HepG2 (cell line): ENCODE measurements around the gene PLEKHA8. TPM values are rescaled to one million over a fixed set of nuclear protein-coding genes. Genes with fewer than 3 reads are reported as not detected.
A peak's percentile ranks its signal among the peaks of the same experiment; 100 is the strongest.

Experiments used
- AFF4 ChIP-seq: sonication (generic); formaldehyde crosslinking; IDR thresholded peaks from 2 replicates; pipeline ENCODE4 v1.4.0; 2020; ENCODE audit warnings: missing genetic modification reagents
- FOXA1 ChIP-seq, 2 experiments: fragments of 450-650 bp in 1 of 2; sonication (generic) in 1 of 2; formaldehyde crosslinking in 1 of 2; IDR thresholded peaks; 2 replicates each; pipeline versions ENCODE4 v1.4.0 to v1.6.1; 2016 to 2020; ENCODE audit warnings: missing genetic modification reagents in 1 of 2
- GATAD2A ChIP-seq: IDR thresholded peaks from 2 replicates; pipeline ENCODE4 v1.6.1; 2016
- MEF2D ChIP-seq: sonication (generic); formaldehyde crosslinking; IDR thresholded peaks from 2 replicates; pipeline ENCODE4 v1.5.1; 2020; ENCODE audit warnings: mild to moderate bottlenecking, missing genetic modification reagents
- NR2F1 ChIP-seq, 2 experiments: fragments of 450-650 bp in 1 of 2; formaldehyde crosslinking in 1 of 2; IDR thresholded peaks; 2 replicates each; pipeline versions ENCODE4 v1.5.0 to v1.6.1; 2016 to 2020; ENCODE audit warnings: mild to moderate bottlenecking in 1 of 2, missing compliant biosample characterization in 1 of 2, missing genetic modification reagents in 1 of 2, moderate library complexity in 1 of 2
- NR2F6 ChIP-seq, 2 experiments: IDR thresholded peaks; 2 replicates each; pipeline ENCODE4 v1.6.1; 2016; ENCODE audit warnings: antibody characterized with exemption in 1 of 2, mild to moderate bottlenecking in 1 of 2
- POLR2A ChIP-seq, 2 experiments: IDR thresholded peaks; 2 replicates each; pipeline ENCODE4 v1.6.1; 2011; ENCODE audit warnings: low read depth in 2 of 2, low read length in 2 of 2, mild to moderate bottlenecking in 1 of 2, moderate library complexity in 1 of 2; ENCODE audit not compliant: insufficient read depth in 1 of 2
- SIN3A ChIP-seq: IDR thresholded peaks from 2 replicates; pipeline ENCODE4 v1.6.1; 2011; ENCODE audit warnings: low read depth, mild to moderate bottlenecking, control low read depth, low read length, borderline replicate concordance
- ZNF431 ChIP-seq: sonication (generic); formaldehyde crosslinking; IDR thresholded peaks from 2 replicates; pipeline ENCODE4 v1.9.0; 2022; ENCODE audit warnings: missing genetic modification reagents, low read depth, mild to moderate bottlenecking, borderline replicate concordance
- ZNF788 ChIP-seq: sonication (generic); formaldehyde crosslinking; IDR thresholded peaks from 2 replicates; pipeline ENCODE4 v1.5.0; 2020; ENCODE audit warnings: mild to moderate bottlenecking, missing genetic modification reagents, borderline replicate concordance
- ZNF816 ChIP-seq: sonication (generic); formaldehyde crosslinking; IDR thresholded peaks from 2 replicates; pipeline ENCODE4 v1.8.0; 2022; ENCODE audit warnings: missing genetic modification reagents, mild to moderate bottlenecking, borderline replicate concordance
- polyA plus RNA-seq, 8 experiments: library from polyadenylated mRNA; depleted of rRNA in 3 of 8; stranded (reverse) in 7 of 8; unstranded in 1 of 8; fragments of >200 nt; fragmentation: Illumina TruSeq in 4 of 8; extraction: Trizol in 4 of 8; gene quantifications; 2 replicates each; pipeline versions ENCODE4 v1.2.1 to v1.2.3, GENCODE V29; 2011 to 2016; ENCODE audit warnings: low read depth in 4 of 8, missing spikeins in 1 of 8, mixed read lengths in 1 of 8; ENCODE audit not compliant: insufficient read depth in 1 of 8
- total RNA-seq, 5 experiments: library from RNA; depleted of rRNA; stranded (reverse); fragments of >200 nt; fragmentation: Illumina TruSeq; extraction: Trizol; gene quantifications; 2 replicates each; pipeline ENCODE4 v1.2.3, GENCODE V29; 2016; ENCODE audit warnings: low read depth in 1 of 5
- TF ChIP-seq, protein P1 (sequence below): IDR thresholded peaks from 2 replicates; pipeline ENCODE4 v1.6.1; 2016; ENCODE audit warnings: low read depth, borderline replicate concordance

Gene PLEKHA8
- total and polyA plus RNA-seq, 2 of the 13 experiments (the other 11 are each of a cell fraction or from before 2014, with no cell fraction given): 12.5 to 26.4 TPM

GRCh38 chr7:30027740-30028215 lies 434 bp upstream of the PLEKHA8 start (continued):
- TF ChIP-seq MEF2D (CRISPR knock-in tag) (0 out of 2 replicates have a peak, but pooled peaks have one; percentile 35), AFF4 (CRISPR knock-in tag) (no peak), ZNF816 (CRISPR knock-in tag) (peak; percentile 43; the same call in 1 of the 2 replicates), ZNF431 (CRISPR knock-in tag) (peak; percentile 6; the same call in 1 of the 2 replicates), FOXA1 (IDR thresholded peaks at IDR 0.05) (no peak), FOXA1 (CRISPR knock-in tag; IDR thresholded peaks at IDR 0.05) (peak; percentile 17; the same call in 1 of the 2 replicates), ZNF788 (0 out of 2 replicates have a peak, but pooled peaks have one; percentile 78), POLR2A (IDR thresholded peaks at IDR 0.05; ENCODE audit: insufficient read depth in 1 of 2, low read depth in 2 of 2, low read length in 2 of 2) (peak; percentile 78 to 84), NR2F1 (CRISPR knock-in tag; IDR thresholded peaks at IDR 0.05) (0 out of 4 replicates have a peak, but pooled peaks of 1 of the 2 experiments have one; percentile 11), NR2F6 (IDR thresholded peaks at IDR 0.05) (peak; percentile 41; the same call in 1 of the 2 replicates), NR2F6 (CRISPR knock-in tag; IDR thresholded peaks at IDR 0.05) (no peak), GATAD2A (peak; percentile 68), SIN3A (peak; percentile 74; the same call in 1 of the 2 replicates)
- TF ChIP-seq, protein P1, sequence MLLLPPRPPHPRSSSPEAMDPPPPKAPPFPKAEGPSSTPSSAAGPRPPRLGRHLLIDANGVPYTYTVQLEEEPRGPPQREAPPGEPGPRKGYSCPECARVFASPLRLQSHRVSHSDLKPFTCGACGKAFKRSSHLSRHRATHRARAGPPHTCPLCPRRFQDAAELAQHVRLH: 0 out of 2 replicates have a peak, but pooled peaks have one; percentile 46
